Measurements from ENCODE around the gene QDPR. TPM values are rescaled to one million over a fixed set of nuclear protein-coding genes. Genes with fewer than 3 reads are reported as not detected.

The QDPR gene
- total RNA-seq, 1 experiment from 2014 or later, result 15.2 TPM

GRCh38 chr4:17535242-17535641 is 23.4 kb upstream of the QDPR start:
- DNase-seq (ENCODE audit: low read depth, low spot score), result no peak
- Histone ChIP-seq H3K9me3 (ENCODE audit: control insufficient read depth, insufficient read depth, low read depth, low read length) (no peaks in the 10 kb centered on the region), H3K4me1 (ENCODE audit: control insufficient read depth, insufficient read depth, low read length) (no peaks in the 10 kb centered on the region), H3K27me3 (ENCODE audit: control insufficient read depth, insufficient read depth, low read length) (no peaks in the 10 kb centered on the region), H3K36me3 (ENCODE audit: control insufficient read depth, insufficient read depth, low read length) (no peaks in the 10 kb centered on the region), H3K27ac (ENCODE audit: low read length) (no peak overlapping the region), H3K4me3 (ENCODE audit: low read depth in 2 of 2, low read length in 2 of 2) (no peak overlapping the region)
- in situ Hi-C loops (cut with HindIII; ENCODE audit: low pct_unique_long_range_greater_than_20kb, low sequenced_read_pairs) (no loop called here), intact Hi-C loops (cut with micrococcal nuclease; ENCODE audit: unreplicated experiment) (no loop called here)
- ATAC-seq, result no peak
- CTCF ChIA-PET, result interaction anchor here (0.6 kb wide), 2 partner anchors 14 to 51 kb away, joined by 3 to 4 read pairs; no protein-coding TSS in a partner anchor
- BruUV-seq (replicated peaks), result no TSS peak
- POLR2A ChIA-PET, result interaction anchor here (0.6 kb wide), 1 partner anchor 242 kb away, joined by 6 read pairs; no protein-coding TSS in a partner anchor
- no peak for TF ChIP-seq SIN3A (IDR thresholded peaks at IDR 0.05; ENCODE audit: borderline replicate concordance, insufficient read depth, low read depth, low read length)
- no peak for TF ChIP-seq CTCF (IDR thresholded peaks at IDR 0.05)
- no peak for TF ChIP-seq POLR2AphosphoS5 (IDR thresholded peaks at IDR 0.05; ENCODE audit: low read depth, low read length)
- TF ChIP-seq REST (IDR thresholded peaks at IDR 0.05; ENCODE audit: insufficient read depth in 1 of 2, low read depth in 2 of 2, low read length in 1 of 2), result no peak
- TF ChIP-seq TCF7L2 (IDR thresholded peaks at IDR 0.05; ENCODE audit: low read depth, low read length), result no peak

GRCh38 chr4:17534705-17535104 is 22.8 kb upstream of the QDPR start:
- Histone ChIP-seq H3K9me3 (ENCODE audit: control insufficient read depth, insufficient read depth, low read depth, low read length) (no peaks in the 10 kb centered on the region), H3K4me1 (ENCODE audit: control insufficient read depth, insufficient read depth, low read length) (no peaks in the 10 kb centered on the region), H3K27me3 (ENCODE audit: control insufficient read depth, insufficient read depth, low read length) (no peaks in the 10 kb centered on the region), H3K36me3 (ENCODE audit: control insufficient read depth, insufficient read depth, low read length) (no peaks in the 10 kb centered on the region), H3K4me3 (ENCODE audit: low read depth in 2 of 2, low read length in 2 of 2) (no peak overlapping the region), H3K27ac (ENCODE audit: low read length) (no peak overlapping the region)
- POLR2A ChIA-PET, result interaction anchor here (0.6 kb wide), 1 partner anchor 243 kb away, joined by 6 read pairs; no protein-coding TSS in a partner anchor
- CTCF ChIA-PET, result interaction anchor here (0.6 kb wide), 1 partner anchor 50 kb away, joined by 3 read pairs; no protein-coding TSS in a partner anchor
- in situ Hi-C loops (cut with HindIII; ENCODE audit: low pct_unique_long_range_greater_than_20kb, low sequenced_read_pairs), result no loop called here
- intact Hi-C loops (cut with micrococcal nuclease; ENCODE audit: unreplicated experiment), result no loop called here
- ATAC-seq (no peak), DNase-seq (ENCODE audit: low read depth, low spot score) (no peak)
- no TSS peak for BruUV-seq (replicated peaks)
- TF ChIP-seq REST (IDR thresholded peaks at IDR 0.05; ENCODE audit: insufficient read depth in 1 of 2, low read depth in 2 of 2, low read length in 1 of 2) (no peak), CTCF (IDR thresholded peaks at IDR 0.05) (no peak), TCF7L2 (IDR thresholded peaks at IDR 0.05; ENCODE audit: low read depth, low read length) (no peak), POLR2AphosphoS5 (IDR thresholded peaks at IDR 0.05; ENCODE audit: low read depth, low read length) (no peak), SIN3A (IDR thresholded peaks at IDR 0.05; ENCODE audit: borderline replicate concordance, insufficient read depth, low read depth, low read length) (no peak)

Data from Panc1 (cell line).